ENCODE results near the gene HS3ST4. TPM values are rescaled to one million over a fixed set of nuclear protein-coding genes. Genes with fewer than 3 reads are reported as not detected.
"Not testable (repeated sequence)": the region's sequence is repeated elsewhere in the genome, so short reads cannot be mapped to it uniquely, and the experiment has no call there.

HS3ST4 gene
- polyA plus RNA-seq, 1 donor, result not detected

DNA sequence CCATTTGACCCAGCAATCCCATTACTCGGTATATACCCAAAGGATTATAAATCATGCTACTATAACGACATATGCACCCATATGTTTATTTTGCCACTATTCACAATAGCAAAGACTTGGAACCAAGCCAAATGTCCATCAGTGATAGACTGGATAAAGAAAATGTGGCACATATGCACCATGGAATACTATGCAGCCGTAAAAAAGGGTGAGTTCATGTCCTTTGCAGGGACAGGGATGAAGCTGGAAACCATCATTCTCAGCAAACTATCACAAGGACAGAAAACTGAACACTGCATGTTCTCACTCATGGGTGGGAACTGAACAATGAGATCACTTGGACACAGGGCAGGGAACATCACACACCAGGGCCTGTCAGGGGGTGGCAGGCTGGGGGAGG lies 406.4 kb downstream of the HS3ST4 start:
- DNase-seq (ENCODE audit: low read depth), result not testable (repeated sequence)

GRCh38 chr16:26102369-26102768 lies 410.6 kb downstream of the HS3ST4 start:
- no peak for DNase-seq (ENCODE audit: low read depth)

GRCh38 chr16:26108836-26109505 lies 417.2 kb downstream of the HS3ST4 start:
- DNase-seq (ENCODE audit: low read depth), result no peak

GRCh38 chr16:26111900-26112299 lies 420.1 kb downstream of the HS3ST4 start:
- DNase-seq (ENCODE audit: low read depth), result no peak

DNA sequence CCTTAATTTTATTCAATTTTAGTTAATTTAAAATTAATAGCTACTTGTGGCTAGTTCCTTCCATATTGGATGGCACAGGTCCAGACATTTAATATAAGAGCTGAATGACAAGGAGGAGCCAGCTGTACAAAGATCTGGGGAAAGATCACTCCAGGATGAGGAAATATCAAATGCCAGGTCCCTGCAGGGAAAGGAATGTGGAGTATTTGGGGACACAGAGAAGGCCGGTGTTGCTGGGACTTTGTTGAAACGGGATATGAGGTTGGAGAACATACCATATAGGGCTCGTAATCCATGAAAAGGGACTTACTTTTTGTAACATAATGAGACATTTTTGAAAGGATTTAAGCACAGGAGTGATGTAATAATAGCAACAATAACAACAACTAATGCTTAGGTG lies 426.8 kb downstream of the HS3ST4 start:
- no peak for DNase-seq (ENCODE audit: low read depth)

GRCh38 chr16:26120729-26121128 lies 429.0 kb downstream of the HS3ST4 start:
- no peak for DNase-seq (ENCODE audit: low read depth)

GRCh38 chr16:26128296-26128695 lies 436.5 kb downstream of the HS3ST4 start:
- DNase-seq (ENCODE audit: low read depth), result no peak

GRCh38 chr16:26129997-26130396 lies 438.2 kb downstream of the HS3ST4 start:
- DNase-seq (ENCODE audit: low read depth), result no peak

DNA sequence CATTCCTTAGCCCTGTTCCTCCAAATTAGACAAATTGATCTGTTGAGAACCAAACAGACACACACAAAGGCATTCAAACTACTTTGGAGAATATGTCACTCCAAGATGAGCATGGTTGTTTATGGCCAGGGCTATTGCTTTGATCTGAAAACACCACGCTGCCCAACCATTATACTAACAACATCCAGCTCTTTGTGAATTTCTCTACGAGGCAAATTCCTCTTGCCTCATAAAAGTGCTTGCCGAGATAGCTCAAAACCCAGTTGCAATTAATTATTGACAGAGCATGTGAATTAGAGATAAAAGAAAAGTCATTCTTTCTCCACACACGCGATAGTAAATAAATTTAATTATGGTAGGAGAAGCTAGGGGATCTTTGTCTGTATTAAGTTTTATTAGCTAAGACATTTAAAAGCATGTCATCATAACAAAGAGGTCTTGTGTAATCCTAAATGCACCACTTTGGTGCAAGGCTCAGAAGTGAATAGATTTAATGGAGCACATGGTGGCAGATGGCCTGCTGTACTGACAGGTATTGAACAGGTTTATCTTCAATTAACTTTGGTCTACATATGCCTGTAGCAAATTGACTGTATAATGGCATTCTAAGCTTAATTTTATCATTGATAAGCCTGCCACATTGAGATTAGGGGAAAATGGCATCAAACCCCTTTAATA lies 441.8 kb downstream of the HS3ST4 start:
- no peak for DNase-seq (ENCODE audit: low read depth)

- no peak for DNase-seq (ENCODE audit: low read depth)
Measured at GRCh38 chr16:26134588-26134987, 442.8 kb downstream of the HS3ST4 start.

GRCh38 chr16:26137956-26138355 lies 446.2 kb downstream of the HS3ST4 start:
- no peak for DNase-seq (ENCODE audit: low read depth)

DNA sequence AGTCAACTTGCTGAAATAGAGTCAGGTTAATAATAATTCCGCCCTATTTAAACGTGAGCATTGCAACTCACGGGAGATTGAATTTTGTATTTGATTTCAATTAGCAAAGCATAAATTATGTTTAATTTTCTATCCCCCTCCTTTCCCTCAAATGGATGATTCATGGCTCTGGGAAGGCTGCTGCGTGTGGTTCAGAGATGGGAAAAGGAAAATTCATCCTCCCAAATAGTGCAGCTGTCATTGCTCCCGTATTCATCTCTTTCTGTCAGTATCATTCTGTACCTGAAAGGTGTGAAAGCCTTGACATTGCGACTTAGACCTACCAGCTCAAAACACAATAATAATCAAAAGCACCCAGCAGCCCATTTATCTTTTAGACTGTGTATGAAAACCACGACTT lies 447.3 kb downstream of the HS3ST4 start:
- no peak for DNase-seq (ENCODE audit: low read depth)

DNA sequence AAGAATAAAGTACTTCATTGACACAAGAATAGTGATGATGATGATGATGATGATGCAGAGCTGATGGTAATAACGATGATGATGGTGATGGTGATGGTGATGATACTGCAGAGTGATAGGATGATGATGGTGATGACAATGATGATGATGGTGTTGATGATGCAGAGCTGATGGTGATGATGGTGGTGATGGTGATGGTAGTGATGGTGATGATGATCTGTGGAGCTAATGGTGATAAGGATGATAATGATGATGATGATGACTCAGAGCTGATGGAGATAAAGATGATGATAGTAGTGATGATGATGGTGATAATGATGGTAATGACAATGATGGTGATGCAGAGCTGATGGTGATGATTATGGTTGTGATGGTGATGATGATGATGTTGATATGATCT lies 448.1 kb downstream of the HS3ST4 start:
- no peak for DNase-seq (ENCODE audit: low read depth)

GRCh38 chr16:26149364-26150190 lies 457.8 kb downstream of the HS3ST4 start:
- no peak for DNase-seq (ENCODE audit: low read depth)

- DNase-seq (ENCODE audit: low read depth), result no peak
Measured at GRCh38 chr16:26155221-26155620, 463.5 kb downstream of the HS3ST4 start.

DNA sequence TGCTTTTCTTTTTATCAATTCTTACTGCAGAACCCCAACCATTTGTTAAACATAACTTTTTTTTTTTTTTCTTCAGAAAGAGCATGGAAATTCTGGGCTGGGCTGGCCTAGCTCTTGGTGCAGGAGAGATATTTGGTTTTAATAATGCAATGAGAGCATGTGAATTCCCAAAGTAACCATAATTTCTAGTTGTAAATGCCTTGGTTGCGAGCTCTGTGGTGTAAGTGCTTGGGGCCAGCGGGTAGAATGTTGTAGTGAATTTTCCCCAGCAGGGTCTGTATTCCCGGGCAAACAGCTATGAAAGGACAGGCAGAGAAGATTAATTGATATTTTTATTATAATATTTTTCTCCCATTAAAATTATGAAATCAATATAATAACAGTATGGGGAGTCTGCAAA lies 465.6 kb downstream of the HS3ST4 start:
- no peak for DNase-seq (ENCODE audit: low read depth)

DNA sequence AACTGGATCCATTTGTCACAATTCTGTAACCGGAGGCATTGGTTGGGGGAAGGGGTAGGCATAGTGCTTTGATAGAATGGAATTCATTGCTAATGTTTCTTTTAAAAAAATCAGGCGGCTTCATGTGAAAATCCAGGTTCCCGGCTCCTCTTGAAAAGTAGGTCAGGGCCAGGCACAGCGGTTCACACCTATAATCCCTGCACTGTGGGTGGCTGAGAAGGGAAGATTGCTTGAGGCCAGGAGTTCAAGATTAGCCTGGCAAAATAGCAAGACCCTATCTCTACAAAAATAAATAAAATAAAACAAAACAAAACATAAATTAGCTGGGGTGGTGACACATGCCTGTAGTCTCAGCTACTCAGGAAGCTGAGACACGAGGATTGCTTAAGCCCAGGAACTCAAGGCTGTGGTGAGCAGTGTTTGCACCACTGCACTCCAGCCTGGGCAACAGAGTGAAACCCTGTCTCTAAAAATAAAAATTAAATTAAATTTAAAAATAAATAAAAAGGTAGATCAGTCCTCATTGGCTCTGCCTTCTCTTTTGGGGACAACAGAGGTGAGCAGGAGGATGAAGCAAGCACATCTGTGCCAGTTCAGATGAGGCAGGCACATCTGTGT lies 466.5 kb downstream of the HS3ST4 start:
- no peak for DNase-seq (ENCODE audit: low read depth)

GRCh38 chr16:26161461-26162180 lies 469.9 kb downstream of the HS3ST4 start:
- no peak for DNase-seq (ENCODE audit: low read depth)

GRCh38 chr16:26169473-26169872 lies 477.7 kb downstream of the HS3ST4 start:
- DNase-seq (ENCODE audit: low read depth), result peak; percentile 29

DNA sequence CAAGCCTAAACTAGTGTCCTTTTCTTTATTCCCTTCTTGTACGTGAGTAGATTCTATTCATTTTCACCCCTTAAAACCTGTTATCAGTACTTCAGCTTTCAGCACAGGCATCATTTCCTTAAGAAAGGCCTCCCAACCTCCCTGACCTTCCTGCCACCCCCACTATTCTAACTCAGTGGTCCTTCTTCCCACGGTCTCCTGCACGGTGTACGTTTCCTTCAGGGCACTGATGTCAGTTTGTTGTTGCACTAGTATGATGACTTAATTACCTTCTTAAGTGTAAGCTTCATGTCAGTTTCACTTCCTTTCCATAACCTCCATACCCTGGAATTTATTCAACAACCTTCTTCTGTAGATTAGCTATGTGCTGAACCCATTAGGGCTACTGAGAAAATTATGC lies 484.2 kb downstream of the HS3ST4 start:
- no peak for DNase-seq (ENCODE audit: low read depth)

GRCh38 chr16:26177438-26177837 lies 485.7 kb downstream of the HS3ST4 start:
- no peak for DNase-seq (ENCODE audit: low read depth)

DNA sequence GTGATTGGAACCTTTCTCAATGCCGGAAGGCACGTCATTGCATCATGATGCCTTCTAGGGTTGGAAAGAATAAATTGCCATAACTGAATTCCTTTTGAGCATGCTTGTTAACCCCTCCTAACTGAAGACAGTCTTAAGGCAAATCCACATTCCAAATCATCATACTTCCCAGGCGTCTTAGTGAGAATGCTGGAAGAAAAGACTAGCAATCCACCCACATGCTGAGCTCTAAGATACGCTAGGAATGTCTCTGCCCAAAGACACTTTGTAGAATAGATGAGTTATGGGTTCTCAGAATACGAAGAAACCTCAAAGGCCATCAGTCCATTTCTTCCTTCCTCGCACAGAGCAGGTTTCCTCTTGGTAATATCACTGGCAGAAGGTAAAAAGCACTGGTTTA lies 486.5 kb downstream of the HS3ST4 start:
- DNase-seq (ENCODE audit: low read depth), result no peak
